Duodenal mucosa (tissue), 2 donors: ENCODE data around the gene FARS2.

Experiments used
- H3K27ac ChIP-seq: one replicate; pipeline ENCODE4 v1.7.0; 2013; ENCODE audit warnings: low read depth, low read length
- H3K27me3 ChIP-seq, 2 donors: one replicate each; pipeline ENCODE4 v1.7.0; 2013; ENCODE audit warnings: low read length in 2 of 2, control low read depth in 1 of 2; ENCODE audit not compliant: insufficient read depth in 2 of 2, control insufficient read depth in 1 of 2
- H3K36me3 ChIP-seq, 2 donors: one replicate each; pipeline ENCODE4 v1.7.0; 2013; ENCODE audit warnings: low read length in 2 of 2, control low read depth in 1 of 2; ENCODE audit not compliant: insufficient read depth in 2 of 2, control insufficient read depth in 1 of 2
- H3K4me1 ChIP-seq, 2 donors: one replicate each; pipeline ENCODE4 v1.7.0; 2013; ENCODE audit warnings: low read length in 2 of 2, control low read depth in 1 of 2; ENCODE audit not compliant: insufficient read depth in 2 of 2, control insufficient read depth in 1 of 2
- H3K4me3 ChIP-seq, 2 donors: one replicate each; pipeline ENCODE4 v1.7.0; 2013; ENCODE audit warnings: low read length in 2 of 2, low read depth in 1 of 2
- H3K9ac ChIP-seq, 2 donors: one replicate each; pipeline ENCODE4 v1.7.0; 2013; ENCODE audit warnings: low read length in 2 of 2, low read depth in 1 of 2
- H3K9me3 ChIP-seq, 2 donors: one replicate each; pipeline ENCODE4 v1.7.0; 2013; ENCODE audit warnings: low read length in 2 of 2, control low read depth in 1 of 2; ENCODE audit not compliant: control insufficient read depth in 1 of 2

The FARS2 gene

DNA sequence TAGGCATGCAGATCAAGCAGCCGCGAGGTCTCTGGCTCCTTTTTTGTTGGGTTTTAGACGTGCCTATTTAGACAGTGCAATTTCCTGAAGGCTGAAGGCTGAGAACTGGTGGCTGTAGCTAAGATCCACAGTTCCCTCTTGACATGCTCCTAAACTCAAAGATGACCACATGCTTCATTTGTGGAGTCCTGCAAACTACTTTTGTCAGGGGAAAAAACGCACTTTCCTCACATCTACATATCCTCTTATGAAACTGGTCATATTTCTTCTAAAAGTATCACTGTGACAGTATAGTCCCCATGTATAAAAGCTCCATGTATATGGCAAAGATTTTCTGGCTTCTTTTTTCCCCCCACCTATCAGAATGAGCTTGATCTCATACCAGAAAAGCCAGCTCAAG lies 31.2 kb upstream of the FARS2 start:
- H3K27ac ChIP-seq: no peak overlapping the region
- H3K9me3 ChIP-seq: no peaks in the 10 kb centered on the region
- no peak overlapping the region for H3K4me3 ChIP-seq
- no peaks in the 10 kb centered on the region for H3K27me3 ChIP-seq
- no peaks in the 10 kb centered on the region for H3K4me1 ChIP-seq
- no peak overlapping the region for H3K9ac ChIP-seq
- H3K36me3 ChIP-seq: no peaks in the 10 kb centered on the region

- no peak overlapping the region for H3K4me3 ChIP-seq
- no peak overlapping the region for H3K27ac ChIP-seq
- no peak overlapping the region for H3K9ac ChIP-seq
- no peaks in the 10 kb centered on the region for H3K9me3 ChIP-seq
- no peaks in the 10 kb centered on the region for H3K27me3 ChIP-seq
- no peaks in the 10 kb centered on the region for H3K36me3 ChIP-seq
- no peaks in the 10 kb centered on the region for H3K4me1 ChIP-seq
Measured at GRCh38 chr6:5231289-5231688, 30.0 kb upstream of the FARS2 start.

DNA sequence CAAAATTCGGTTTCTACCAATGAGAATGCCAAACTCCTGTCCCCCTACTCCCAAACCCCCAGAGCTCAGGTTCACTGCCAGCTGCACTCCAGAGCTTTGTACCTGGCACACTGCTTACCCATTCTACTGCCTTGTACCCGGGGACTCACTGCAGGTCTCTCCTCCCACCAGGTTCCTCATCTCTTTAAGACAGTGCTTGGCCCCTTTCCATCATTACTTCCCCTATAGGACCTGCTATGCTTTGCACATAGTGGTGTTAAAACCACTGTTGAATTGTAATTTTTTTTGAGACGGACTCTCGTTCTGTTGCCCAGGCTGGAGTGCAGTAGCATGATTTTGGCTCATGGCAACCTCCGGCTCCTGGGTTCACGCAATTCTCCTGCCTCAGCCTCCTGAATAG lies 26.4 kb upstream of the FARS2 start:
- no peaks in the 10 kb centered on the region for H3K27me3 ChIP-seq

GRCh38 chr6:5235830-5236229 lies 25.5 kb upstream of the FARS2 start:
- H3K27ac ChIP-seq: no peak overlapping the region
- no peaks in the 10 kb centered on the region for H3K27me3 ChIP-seq
- peaks cover 0 to 3% of the 10 kb centered on the region in 2 donors for H3K36me3 ChIP-seq
- H3K9ac ChIP-seq: no peak overlapping the region
- no peak overlapping the region for H3K4me3 ChIP-seq
- no peaks in the 10 kb centered on the region for H3K9me3 ChIP-seq
- no peaks in the 10 kb centered on the region for H3K4me1 ChIP-seq

More for the DNA sequence above, 26.4 kb upstream of the FARS2 start:
- no peak overlapping the region for H3K4me3 ChIP-seq
- H3K9me3 ChIP-seq: no peaks in the 10 kb centered on the region
- H3K9ac ChIP-seq: no peak overlapping the region
- no peak overlapping the region for H3K27ac ChIP-seq
- H3K36me3 ChIP-seq: peaks cover 0 to 2% of the 10 kb centered on the region in 2 donors
- no peaks in the 10 kb centered on the region for H3K4me1 ChIP-seq

DNA sequence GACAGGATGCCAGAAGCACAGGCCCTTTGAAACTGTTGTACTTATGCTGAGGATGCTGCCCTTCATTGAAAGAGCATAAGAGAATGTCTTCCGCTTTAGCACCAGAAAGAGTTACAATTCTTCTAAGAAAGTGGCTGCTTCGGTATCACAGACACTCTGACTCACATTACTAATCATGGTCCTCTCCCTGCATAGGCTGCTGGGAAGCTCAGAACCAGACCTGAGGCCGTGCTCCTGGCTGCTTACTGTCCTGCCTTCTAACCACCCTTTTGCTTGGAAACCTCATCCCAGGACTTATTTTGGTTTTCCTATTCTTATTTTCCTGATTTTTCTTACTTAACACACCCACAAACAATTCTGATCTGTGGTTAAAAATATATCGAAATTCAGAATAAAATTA lies 23.5 kb upstream of the FARS2 start:
- H3K4me1 ChIP-seq: no peaks in the 10 kb centered on the region
- no peaks in the 10 kb centered on the region for H3K27me3 ChIP-seq
- H3K27ac ChIP-seq: no peak overlapping the region
- H3K9ac ChIP-seq: no peak overlapping the region
- no peaks in the 10 kb centered on the region for H3K9me3 ChIP-seq
- H3K4me3 ChIP-seq: no peak overlapping the region
- H3K36me3 ChIP-seq: peaks cover 0 to 3% of the 10 kb centered on the region in 2 donors

GRCh38 chr6:5238336-5238735 lies 23.0 kb upstream of the FARS2 start:
- no peaks in the 10 kb centered on the region for H3K4me1 ChIP-seq
- no peak overlapping the region for H3K27ac ChIP-seq
- no peak overlapping the region for H3K9ac ChIP-seq
- H3K36me3 ChIP-seq: peaks cover 0 to 3% of the 10 kb centered on the region in 2 donors
- H3K9me3 ChIP-seq: no peaks in the 10 kb centered on the region
- no peak overlapping the region for H3K4me3 ChIP-seq
- no peaks in the 10 kb centered on the region for H3K27me3 ChIP-seq

DNA sequence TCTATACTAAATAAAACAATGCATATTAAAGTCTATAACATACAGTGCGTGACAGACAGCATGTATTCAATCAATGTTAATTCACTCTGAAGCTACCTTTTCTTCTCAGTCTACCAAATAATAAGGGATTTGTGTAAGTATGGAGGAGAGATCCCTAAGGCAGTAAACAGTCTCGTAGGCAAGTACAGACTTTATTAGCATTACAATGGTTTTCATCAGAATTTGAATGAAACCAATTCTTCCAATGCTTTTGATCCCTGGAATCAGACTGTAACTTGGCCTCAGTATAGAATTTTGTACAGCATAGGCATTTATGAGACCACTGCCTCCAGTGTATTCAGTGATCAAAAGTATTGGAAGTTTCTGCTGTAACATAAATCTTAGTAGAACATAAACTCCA lies 20.1 kb upstream of the FARS2 start:
- H3K4me3 ChIP-seq: no peak overlapping the region
- H3K9me3 ChIP-seq: no peaks in the 10 kb centered on the region
- no peaks in the 10 kb centered on the region for H3K27me3 ChIP-seq
- no peaks in the 10 kb centered on the region for H3K4me1 ChIP-seq
- peaks cover 0 to 6% of the 10 kb centered on the region in 2 donors for H3K36me3 ChIP-seq
- H3K9ac ChIP-seq: no peak overlapping the region
- no peak overlapping the region for H3K27ac ChIP-seq

GRCh38 chr6:5243069-5243468 lies 18.2 kb upstream of the FARS2 start:
- H3K4me1 ChIP-seq: no peaks in the 10 kb centered on the region
- no peak overlapping the region for H3K9ac ChIP-seq
- H3K9me3 ChIP-seq: no peaks in the 10 kb centered on the region
- no peaks in the 10 kb centered on the region for H3K27me3 ChIP-seq
- H3K4me3 ChIP-seq: no peak overlapping the region
- no peak overlapping the region for H3K27ac ChIP-seq
- H3K36me3 ChIP-seq: peaks cover 0 to 6% of the 10 kb centered on the region in 2 donors

DNA sequence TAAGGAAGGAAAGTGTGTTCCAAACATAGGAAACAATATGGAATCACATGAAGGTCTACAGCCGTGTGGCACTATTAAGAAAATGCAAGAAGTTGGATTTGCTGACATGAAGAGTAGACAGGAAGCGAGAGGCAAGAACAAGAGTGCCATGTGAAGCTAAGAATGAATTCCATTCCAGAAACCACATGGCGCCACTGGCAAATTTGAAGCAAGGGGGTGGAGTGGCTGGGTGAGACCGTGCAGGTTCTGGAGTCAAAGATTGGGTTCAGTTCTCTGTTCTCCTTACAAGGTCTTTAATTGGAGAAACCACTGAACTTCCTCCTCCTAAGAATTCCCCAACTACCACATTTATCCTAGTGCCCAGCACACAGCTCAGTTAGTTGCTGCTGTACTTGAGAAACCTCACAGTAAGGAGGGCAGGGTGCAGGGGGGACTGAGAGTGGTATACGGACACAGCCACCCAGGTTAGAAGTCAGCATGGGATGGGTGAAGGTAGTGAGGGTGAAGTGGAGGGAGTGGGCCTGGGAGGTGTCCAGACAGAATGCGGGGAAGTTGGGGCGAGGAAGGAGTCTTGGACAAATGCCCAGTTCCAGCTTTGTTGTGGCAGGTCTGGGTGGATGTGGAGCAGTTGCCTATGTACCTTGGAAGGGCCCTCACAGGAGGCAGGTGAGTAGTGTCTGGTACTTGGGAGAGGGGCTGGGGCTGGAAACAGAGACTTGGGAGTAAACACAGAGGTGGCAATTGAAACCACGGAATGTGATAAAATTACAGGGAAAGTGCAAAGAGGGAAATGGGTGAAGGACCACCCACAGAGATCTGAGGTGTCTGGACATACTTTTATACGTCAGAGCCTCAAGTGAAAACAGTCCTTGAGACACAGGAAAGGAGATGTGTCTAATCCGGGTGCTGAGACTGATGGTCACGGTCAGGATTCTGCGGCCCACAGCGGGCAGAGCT lies 14.9 kb upstream of the FARS2 start:
- Histone ChIP-seq H3K4me3 (no peak overlapping the region), H3K9ac (no peak overlapping the region), H3K27me3 (no peaks in the 10 kb centered on the region), H3K27ac (no peak overlapping the region), H3K4me1 (no peaks in the 10 kb centered on the region), H3K36me3 (peaks cover 0 to 2% of the 10 kb centered on the region in 2 donors), H3K9me3 (no peaks in the 10 kb centered on the region)

GRCh38 chr6:5247201-5247600 lies 14.1 kb upstream of the FARS2 start:
- Histone ChIP-seq H3K27ac (no peak overlapping the region), H3K9me3 (no peaks in the 10 kb centered on the region), H3K36me3 (peaks cover 0 to 3% of the 10 kb centered on the region in 2 donors), H3K4me3 (no peak overlapping the region), H3K27me3 (no peaks in the 10 kb centered on the region), H3K4me1 (no peaks in the 10 kb centered on the region), H3K9ac (no peak overlapping the region)
